NB4 (cell line): ENCODE data around the gene OR6C4.
A peak's percentile ranks its signal among the peaks of the same experiment; 100 is the strongest.
"Not testable (repeated sequence)": the region's sequence is repeated elsewhere in the genome, so short reads cannot be mapped to it uniquely, and the experiment has no call there.

ENCODE experiments used
- DNase-seq: peaks from one replicate; pipeline ENCODE4 v3.0.0; 2010; ENCODE audit warnings: low read depth
- H3K4me3 ChIP-seq: one replicate; pipeline ENCODE4 v1.5.1; 2011; ENCODE audit warnings: mild to moderate bottlenecking, low read depth, low read length, moderate library complexity
- MYC ChIP-seq: IDR thresholded peaks from 2 replicates; pipeline ENCODE4 v1.6.1; 2011; ENCODE audit warnings: low read depth, low read length
- POLR2A ChIP-seq: IDR thresholded peaks from 2 replicates; pipeline ENCODE4 v1.6.1; 2011; ENCODE audit warnings: mild to moderate bottlenecking; ENCODE audit not compliant: insufficient read length; ENCODE audit errors: extremely low read depth
- TF ChIP-seq, protein P1 (sequence below): IDR thresholded peaks from one replicate; pipeline ENCODE4 v1.5.1; 2012; ENCODE audit warnings: low read depth, low read length
- TF ChIP-seq, protein P2 (sequence below): IDR thresholded peaks from 2 replicates; pipeline ENCODE4 v1.6.1; 2011; ENCODE audit warnings: low read depth, low read length

Gene OR6C4

DNA sequence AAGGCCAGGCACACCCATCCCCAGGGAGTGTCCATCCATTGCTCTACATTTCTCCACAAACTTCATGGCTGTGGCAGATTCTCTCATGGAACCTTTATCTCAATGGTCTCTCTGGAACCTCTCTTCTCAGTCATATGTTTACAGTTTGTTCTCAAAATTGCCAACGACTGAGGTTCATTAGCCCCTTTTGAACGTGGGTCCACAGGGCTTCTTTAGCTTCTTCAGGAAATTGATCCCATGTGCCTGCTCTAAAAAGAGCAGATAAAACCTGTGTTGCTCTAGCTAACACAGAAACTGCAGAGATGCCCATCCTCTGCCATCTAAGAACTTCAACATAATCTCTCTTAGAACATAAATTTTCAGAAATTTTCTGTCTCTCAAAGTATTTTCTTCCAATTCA lies at the start of gene OR6C4:
TSS of gene OR6C4 (plus strand) at position 301 of the 400 bp plus-strand sequence. CDS start 1,625 bp downstream, outside the sequence.
- TF ChIP-seq MYC (no peak), POLR2A (no peak)
- TF ChIP-seq, protein P1, sequence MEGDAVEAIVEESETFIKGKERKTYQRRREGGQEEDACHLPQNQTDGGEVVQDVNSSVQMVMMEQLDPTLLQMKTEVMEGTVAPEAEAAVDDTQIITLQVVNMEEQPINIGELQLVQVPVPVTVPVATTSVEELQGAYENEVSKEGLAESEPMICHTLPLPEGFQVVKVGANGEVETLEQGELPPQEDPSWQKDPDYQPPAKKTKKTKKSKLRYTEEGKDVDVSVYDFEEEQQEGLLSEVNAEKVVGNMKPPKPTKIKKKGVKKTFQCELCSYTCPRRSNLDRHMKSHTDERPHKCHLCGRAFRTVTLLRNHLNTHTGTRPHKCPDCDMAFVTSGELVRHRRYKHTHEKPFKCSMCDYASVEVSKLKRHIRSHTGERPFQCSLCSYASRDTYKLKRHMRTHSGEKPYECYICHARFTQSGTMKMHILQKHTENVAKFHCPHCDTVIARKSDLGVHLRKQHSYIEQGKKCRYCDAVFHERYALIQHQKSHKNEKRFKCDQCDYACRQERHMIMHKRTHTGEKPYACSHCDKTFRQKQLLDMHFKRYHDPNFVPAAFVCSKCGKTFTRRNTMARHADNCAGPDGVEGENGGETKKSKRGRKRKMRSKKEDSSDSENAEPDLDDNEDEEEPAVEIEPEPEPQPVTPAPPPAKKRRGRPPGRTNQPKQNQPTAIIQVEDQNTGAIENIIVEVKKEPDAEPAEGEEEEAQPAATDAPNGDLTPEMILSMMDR, result no peak
- H3K4me3 ChIP-seq, result no peak within 1 kb of the TSS
- DNase-seq, result no peak

DNA sequence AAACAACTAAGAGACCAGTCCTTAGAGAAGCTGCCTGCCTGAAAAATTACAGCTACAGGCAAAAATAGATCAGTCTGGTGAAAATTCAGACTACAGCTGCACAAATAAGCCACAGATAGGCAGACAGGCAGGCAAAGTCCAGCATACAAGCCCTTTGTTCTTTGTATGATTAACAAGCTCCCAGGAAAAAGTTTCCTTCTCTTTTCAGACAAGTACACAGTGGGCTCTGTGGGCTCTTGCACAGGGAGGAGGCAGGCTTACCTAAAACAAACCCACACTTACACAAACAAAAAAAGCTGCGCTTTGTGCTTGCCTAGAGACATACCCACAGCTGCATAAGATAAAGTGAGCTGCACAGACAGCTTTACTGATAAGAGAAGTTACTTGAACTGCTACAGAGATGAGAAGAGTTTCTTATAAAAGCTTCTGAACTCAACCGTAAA lies 49.6 kb upstream of the OR6C4 start:
- no peak for TF ChIP-seq POLR2A
- TF ChIP-seq, protein P2, sequence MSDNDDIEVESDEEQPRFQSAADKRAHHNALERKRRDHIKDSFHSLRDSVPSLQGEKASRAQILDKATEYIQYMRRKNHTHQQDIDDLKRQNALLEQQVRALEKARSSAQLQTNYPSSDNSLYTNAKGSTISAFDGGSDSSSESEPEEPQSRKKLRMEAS, result no peak
- TF ChIP-seq, protein P1, result no peak
- TF ChIP-seq MYC, result no peak
- no peak for DNase-seq
- H3K4me3 ChIP-seq, result no peak overlapping the region

DNA sequence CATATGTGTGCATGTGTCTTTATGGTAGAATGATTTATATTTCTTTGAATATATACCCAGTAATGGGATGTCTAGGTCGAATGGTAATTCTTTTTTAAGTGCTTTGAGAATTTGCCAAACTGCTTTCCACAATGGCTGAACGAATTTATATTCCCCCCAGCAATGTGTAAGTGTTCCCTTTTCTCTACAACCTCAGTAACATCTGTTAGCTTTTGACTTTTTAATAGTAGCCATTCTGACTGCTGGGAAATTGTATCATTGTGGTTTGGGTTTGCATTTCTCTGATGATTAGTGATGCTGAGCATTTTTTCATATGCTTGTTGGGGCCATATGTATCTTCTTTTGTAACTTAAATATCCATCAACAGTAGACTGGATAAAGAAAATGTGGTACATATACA lies 47.8 kb upstream of the OR6C4 start:
- no peak overlapping the region for H3K4me3 ChIP-seq
- TF ChIP-seq MYC (no peak), POLR2A (no peak)
- TF ChIP-seq, protein P2, result no peak
- TF ChIP-seq, protein P1, result no peak
- no peak for DNase-seq

DNA sequence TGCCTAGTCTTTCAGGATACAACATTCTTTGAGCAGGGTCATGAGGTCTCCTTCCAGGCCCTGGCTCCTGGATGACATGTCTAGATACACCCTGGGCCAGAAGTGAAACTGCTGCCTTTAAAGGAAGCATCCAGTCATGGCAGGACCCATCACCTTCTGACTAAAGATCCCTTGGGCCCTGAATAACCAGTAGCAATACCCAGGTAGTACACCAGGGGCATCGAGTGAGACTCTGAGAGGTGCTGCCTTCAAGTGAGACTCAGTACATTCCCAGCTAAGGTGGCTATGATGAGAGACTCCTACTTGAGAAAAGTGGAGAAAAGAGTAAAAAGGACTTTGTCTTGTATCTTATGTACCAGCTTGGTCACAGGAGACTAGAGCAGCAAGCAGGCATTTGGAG lies 33.7 kb upstream of the OR6C4 start:
- DNase-seq, result peak; percentile 5
- no peak overlapping the region for H3K4me3 ChIP-seq

DNA sequence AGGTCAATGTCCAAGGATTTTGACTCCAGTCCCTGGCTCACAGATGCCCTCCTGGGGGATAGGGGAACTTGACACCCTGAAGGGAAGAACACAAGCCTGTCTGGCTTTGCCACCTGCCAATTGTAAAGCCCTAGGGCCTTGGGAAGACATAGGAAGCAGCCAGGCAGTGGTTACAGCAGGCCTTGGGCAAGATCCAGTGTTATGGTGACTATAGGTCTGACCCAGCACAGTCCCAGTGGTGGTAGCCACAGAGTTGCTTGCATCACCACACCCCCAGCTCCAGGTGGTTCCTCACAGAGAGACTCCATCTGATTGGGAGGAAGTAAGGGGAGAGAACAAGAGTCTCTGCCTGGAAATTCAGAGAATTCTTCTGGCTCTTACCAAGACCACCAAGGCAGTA lies 33.0 kb upstream of the OR6C4 start:
- DNase-seq, result no peak
- no peak overlapping the region for H3K4me3 ChIP-seq
- no peak for TF ChIP-seq MYC
- TF ChIP-seq POLR2A, result no peak
- TF ChIP-seq, protein P2, result no peak
- TF ChIP-seq, protein P1, result no peak

More for the DNA sequence above, 33.7 kb upstream of the OR6C4 start:
- TF ChIP-seq POLR2A (no peak), MYC (no peak)
- TF ChIP-seq, protein P1, result no peak
- TF ChIP-seq, protein P2, result no peak

DNA sequence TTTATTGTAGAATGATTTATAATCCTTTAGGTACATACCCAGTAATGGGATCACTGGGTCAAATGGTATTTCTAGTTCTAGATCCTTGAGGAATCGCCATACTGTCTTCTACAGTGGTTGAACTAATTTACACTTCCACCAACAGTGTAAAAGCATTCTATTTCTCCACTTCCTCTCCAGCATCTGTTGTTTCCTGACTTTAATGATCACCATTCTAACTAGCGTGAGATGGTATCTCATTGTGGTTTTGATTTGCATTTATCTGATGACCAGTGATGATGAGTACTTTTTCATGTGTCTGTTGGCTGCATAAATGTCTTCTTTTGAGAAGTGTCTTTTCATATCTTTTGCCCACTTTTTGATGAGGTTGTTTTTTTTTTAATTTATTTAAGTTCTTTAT lies 1.2 kb upstream of the OR6C4 start:
- not testable (repeated sequence) for DNase-seq, H3K4me3 ChIP-seq
